H1 (cell line): ENCODE results near the gene MYOC.
"Not testable (repeated sequence)": the region's sequence is repeated elsewhere in the genome, so short reads cannot be mapped to it uniquely, and the experiment has no call there.

Source experiments
- CEBPB ChIP-seq: IDR thresholded peaks from 2 replicates; pipeline ENCODE4 v1.6.1; 2012; ENCODE audit warnings: low read depth, low read length
- RFX5 ChIP-seq: IDR thresholded peaks from 2 replicates; pipeline ENCODE4 v1.6.1; 2011; ENCODE audit warnings: low read depth, low read length, improper control_type of control experiment, borderline replicate concordance
- SP2 ChIP-seq: IDR thresholded peaks from 2 replicates; pipeline ENCODE4 v1.6.1; 2012; ENCODE audit warnings: mild to moderate bottlenecking, low read length, inconsistent platforms
- TF ChIP-seq, protein P1 (sequence below), 3 experiments: IDR thresholded peaks; 1 replicate in 2 of 3; 2 replicates in 1 of 3; pipeline versions ENCODE4 v1.5.1 to v1.6.1; 2011; ENCODE audit warnings: low read length in 3 of 3, mild to moderate bottlenecking in 3 of 3, inconsistent platforms in 2 of 3, low read depth in 1 of 3, moderate library complexity in 1 of 3; ENCODE audit not compliant: insufficient read depth in 1 of 3; ENCODE audit errors: control extremely low read depth in 1 of 3
- TF ChIP-seq, protein P2 (sequence below): IDR thresholded peaks from 2 replicates; pipeline ENCODE4 v1.6.1; 2011; ENCODE audit warnings: low read length, improper control_type of control experiment

DNA sequence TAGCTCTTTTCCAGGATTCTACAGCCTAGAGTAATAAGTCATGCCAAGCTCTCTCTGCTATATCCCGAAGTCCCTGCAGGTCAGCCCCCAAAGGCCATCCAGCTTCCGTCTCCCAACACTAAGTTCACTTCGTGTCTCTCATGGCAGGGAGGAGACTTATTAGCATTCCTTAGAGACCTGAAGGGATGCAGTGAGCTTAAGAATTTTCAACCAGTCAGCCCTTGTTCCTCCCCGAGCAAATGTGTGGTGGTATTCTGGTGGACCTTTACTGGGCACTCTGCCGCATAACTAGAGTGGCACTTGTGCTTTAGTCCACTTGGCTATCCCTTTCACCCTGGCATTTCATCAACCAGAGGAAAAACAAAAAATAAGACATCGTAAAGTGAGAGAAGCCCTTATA lies 49.4 kb downstream of the MYOC start:
- TF ChIP-seq, protein P1, sequence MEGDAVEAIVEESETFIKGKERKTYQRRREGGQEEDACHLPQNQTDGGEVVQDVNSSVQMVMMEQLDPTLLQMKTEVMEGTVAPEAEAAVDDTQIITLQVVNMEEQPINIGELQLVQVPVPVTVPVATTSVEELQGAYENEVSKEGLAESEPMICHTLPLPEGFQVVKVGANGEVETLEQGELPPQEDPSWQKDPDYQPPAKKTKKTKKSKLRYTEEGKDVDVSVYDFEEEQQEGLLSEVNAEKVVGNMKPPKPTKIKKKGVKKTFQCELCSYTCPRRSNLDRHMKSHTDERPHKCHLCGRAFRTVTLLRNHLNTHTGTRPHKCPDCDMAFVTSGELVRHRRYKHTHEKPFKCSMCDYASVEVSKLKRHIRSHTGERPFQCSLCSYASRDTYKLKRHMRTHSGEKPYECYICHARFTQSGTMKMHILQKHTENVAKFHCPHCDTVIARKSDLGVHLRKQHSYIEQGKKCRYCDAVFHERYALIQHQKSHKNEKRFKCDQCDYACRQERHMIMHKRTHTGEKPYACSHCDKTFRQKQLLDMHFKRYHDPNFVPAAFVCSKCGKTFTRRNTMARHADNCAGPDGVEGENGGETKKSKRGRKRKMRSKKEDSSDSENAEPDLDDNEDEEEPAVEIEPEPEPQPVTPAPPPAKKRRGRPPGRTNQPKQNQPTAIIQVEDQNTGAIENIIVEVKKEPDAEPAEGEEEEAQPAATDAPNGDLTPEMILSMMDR (IDR thresholded peaks at IDR 0.05; ENCODE audit: control extremely low read depth in 1 of 3, insufficient read depth in 1 of 3, low read depth in 1 of 3, low read length in 3 of 3), result not testable (repeated sequence)
- TF ChIP-seq SP2, RFX5, CEBPB: not testable (repeated sequence)
- TF ChIP-seq, protein P2, sequence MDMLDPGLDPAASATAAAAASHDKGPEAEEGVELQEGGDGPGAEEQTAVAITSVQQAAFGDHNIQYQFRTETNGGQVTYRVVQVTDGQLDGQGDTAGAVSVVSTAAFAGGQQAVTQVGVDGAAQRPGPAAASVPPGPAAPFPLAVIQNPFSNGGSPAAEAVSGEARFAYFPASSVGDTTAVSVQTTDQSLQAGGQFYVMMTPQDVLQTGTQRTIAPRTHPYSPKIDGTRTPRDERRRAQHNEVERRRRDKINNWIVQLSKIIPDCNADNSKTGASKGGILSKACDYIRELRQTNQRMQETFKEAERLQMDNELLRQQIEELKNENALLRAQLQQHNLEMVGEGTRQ, result not testable (repeated sequence)
